GM12873 (cell line): ENCODE results near the gene CADPS.

Experiments used
- TF ChIP-seq, protein P1 (sequence below): IDR thresholded peaks from 2 replicates; pipeline ENCODE4 v1.5.1; 2012; ENCODE audit warnings: low read depth, mild to moderate bottlenecking, moderate library complexity, low read length, control low read depth; ENCODE audit not compliant: insufficient read depth; ENCODE audit errors: missing control alignments

Gene CADPS

DNA sequence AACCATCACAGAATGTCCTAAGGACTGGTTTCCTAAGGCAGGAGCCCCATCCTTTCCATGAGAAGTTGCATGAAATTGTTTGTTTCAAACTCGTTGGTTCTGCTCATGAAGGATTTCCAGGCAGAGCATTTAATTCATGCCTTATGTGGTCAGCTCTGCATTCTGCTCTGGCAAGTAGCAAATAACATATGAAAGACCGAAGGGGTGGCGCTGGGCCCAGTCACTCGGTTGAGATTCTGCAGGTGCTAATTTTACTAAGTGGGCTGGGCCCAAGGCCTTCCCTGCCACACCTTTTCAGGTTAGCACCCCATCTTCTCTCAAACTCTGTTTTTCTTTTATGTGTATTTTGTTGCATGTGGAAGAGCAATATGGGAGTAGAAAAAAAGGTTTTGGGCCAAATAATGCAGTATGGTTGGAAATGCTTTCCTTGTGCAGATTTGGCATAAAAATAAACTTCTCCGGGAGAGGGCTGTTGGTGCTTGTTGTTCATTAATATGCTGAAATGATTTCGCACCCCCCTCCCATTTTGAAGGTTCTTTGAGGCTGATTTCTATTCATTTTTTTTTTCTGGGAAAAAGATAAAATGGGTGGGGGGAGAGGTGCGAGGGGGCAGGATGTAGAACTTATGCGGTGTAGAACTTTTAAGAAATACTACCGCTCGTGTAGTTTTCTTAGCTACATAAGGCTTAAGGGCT, 318.9 kb downstream of the CADPS start:
- TF ChIP-seq, protein P1, sequence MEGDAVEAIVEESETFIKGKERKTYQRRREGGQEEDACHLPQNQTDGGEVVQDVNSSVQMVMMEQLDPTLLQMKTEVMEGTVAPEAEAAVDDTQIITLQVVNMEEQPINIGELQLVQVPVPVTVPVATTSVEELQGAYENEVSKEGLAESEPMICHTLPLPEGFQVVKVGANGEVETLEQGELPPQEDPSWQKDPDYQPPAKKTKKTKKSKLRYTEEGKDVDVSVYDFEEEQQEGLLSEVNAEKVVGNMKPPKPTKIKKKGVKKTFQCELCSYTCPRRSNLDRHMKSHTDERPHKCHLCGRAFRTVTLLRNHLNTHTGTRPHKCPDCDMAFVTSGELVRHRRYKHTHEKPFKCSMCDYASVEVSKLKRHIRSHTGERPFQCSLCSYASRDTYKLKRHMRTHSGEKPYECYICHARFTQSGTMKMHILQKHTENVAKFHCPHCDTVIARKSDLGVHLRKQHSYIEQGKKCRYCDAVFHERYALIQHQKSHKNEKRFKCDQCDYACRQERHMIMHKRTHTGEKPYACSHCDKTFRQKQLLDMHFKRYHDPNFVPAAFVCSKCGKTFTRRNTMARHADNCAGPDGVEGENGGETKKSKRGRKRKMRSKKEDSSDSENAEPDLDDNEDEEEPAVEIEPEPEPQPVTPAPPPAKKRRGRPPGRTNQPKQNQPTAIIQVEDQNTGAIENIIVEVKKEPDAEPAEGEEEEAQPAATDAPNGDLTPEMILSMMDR: no peak

DNA sequence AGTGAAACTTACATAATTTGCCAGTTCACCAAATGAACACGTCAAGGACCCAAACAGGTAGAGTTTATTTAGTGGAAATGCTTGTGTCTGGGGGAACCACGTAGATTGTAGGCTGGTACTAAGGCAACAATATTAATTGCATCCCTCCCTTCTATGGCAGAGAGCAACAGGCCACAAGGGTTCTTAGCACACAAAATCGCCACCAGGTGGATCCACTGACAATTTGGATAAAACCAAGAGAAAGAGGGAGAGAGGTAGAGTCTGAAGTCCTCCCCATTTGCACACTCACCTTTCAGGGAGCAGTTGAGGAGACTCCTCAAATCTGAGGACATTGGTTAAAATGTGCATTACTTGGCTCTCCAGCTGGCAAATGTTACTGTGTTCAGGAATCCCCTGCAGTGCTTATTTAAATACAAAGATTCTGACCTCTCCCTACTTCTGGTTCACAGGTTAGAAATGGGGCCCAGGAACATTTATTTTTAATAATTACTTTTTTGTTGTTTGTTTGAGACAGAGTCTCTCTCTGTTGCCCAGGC, 320.9 kb downstream of the CADPS start:
- TF ChIP-seq, protein P1: peak; percentile 28

DNA sequence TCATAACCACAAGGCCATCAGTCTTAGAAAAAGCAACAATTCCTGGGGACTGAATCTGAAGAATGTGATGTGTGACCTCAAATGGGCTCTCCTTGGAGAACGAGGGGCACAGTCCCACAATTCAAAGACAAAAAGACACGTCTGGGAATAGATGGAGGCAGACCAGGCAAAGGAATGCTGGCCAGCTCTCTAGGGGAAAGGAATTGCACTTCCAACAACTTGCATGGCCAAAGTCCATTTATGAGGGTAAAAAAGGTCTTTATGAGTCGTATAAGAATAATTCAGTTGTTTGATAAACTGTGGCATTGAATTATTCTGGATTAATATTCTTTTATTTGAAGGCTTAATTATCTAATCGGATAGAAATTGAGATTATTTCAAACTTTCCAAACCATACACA, 321.4 kb downstream of the CADPS start:
- TF ChIP-seq, protein P1: no peak

DNA sequence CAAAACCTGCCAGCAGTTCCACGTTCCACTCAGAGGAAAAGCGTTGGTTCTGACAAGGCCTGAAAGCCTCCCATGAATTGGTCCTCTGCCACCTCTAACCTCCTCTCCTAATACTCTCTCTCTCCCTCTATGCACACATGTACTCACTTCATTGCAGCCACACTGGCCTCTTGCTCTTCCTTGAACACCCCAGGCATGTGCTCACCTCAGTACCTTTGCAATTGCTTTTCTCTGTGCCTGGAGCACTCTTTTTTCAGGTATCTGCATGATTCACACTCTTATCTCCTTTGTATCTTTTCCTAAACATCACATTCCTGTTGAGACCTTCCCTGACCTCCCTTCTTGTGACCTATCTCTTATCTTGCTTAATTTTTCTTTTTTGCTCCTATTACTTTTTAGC, 323.7 kb downstream of the CADPS start:
- TF ChIP-seq, protein P1: no peak

DNA sequence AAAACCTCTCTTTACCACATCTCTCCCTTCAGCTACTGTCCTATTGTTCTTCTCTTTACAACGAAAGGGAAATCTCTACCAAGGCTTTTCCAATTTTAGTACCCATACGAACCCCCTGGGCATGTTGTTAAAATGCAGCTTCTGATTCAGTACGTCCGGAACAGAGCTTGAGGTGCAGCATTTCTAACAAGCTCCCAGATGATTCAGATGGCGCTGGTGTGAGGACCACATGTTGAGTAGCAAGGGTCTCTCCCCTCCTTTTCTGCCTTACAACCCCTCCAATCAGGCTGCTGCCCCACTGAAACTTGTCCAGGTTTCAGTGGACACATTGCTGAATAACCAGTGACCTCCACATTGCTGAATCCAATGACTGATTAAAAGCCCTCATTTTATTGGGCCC, 324.8 kb downstream of the CADPS start:
- TF ChIP-seq, protein P1: no peak

DNA sequence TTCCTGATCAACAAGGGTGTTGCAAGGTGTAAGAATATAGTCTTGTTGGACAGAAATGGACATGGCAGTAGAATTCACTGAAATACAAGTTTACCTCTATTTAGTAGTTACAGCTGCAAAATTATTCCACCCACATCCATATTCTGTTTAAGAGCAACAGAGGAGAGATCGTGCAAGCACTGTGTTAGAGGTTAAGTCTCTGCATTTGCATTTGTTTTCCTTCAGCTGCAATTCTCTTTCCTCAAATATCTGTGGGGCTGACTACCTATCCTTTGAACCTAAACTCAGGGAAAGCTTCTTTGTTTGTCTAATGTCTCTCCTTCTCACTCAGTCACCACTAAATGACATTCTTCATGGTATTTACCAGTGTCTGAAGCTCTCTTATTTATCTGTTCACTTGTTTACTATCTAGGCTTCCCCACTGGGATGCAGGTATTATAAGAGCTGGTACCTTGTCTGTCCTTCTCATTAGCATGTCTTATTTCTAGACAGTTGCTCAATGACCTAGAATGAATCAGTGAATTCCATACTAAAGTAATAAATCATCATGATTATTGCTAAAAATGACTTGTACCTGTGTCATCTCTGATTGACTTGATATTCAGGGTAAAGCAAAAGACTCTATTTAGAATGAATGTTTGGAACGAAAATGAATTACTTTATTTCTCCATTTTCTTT, 326.5 kb downstream of the CADPS start:
- TF ChIP-seq, protein P1: no peak

DNA sequence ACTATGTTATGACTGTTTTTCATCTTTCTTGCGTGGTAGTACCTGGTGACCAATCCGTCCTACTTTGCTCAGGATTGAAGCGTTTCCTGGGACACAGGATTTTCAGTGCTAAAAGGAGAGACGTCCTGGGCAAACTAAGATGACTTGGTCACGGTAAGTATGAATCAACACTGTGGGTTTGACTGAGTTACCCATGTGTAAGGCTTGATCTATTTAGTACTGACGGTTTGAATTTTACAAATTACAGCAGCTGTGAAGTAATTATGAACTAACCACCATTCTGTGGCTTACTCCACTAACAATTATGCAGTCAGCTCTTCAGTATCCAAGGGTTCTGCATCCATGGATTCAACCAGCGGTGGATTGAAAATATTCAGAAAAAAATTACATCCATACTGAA, 328.9 kb downstream of the CADPS start:
- TF ChIP-seq, protein P1: no peak
